Measurements from ENCODE around the gene IL12B. TPM values are rescaled to one million over a fixed set of nuclear protein-coding genes. Genes with fewer than 3 reads are reported as not detected.
"Not testable (repeated sequence)": the region's sequence is repeated elsewhere in the genome, so short reads cannot be mapped to it uniquely, and the experiment has no call there.

The IL12B gene
- total RNA-seq, 2 donors from 2014 or later = not detected

DNA sequence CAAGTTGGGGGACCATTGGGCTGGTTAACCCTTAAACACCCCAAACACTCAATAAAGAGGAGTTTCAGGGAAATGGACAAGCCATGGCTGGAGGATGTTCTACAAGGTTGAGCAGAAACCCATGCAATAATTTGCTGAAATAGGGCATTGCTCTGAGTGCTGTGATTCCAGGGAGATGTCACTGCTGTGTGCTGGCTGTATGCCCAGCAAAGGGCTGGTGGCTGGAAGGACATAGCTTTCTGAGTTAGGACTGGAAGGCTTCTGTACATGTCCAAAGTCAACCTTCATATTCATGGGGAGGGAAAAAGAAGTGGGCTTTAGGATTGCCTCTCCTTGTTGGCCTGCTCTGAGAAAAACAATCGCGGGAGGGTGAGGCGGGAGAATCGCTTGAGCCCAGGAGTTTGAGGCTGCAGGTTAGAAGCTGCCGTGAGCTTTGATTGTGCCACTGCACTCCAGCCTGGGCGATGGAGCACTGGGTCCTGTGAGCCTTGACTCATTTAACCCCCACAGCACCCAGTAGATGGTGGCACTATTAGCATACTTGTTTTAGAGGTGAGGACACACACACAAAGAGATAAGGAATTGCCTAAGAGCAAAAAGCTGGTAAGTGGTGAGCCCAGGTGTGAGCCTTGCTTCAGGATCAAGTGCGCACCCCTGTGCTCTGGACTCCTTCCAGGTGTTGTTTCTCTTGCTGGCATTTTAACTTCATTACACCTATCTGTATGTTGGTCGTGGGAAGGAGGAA lies 20.4 kb downstream of the IL12B start:
- Histone ChIP-seq H3K4me3 (no peak overlapping the region), H3K27ac (no peak overlapping the region), H3K36me3 (no peaks in the 10 kb centered on the region), H3K27me3 (no peaks in the 10 kb centered on the region), H3K4me1 (no peaks in the 10 kb centered on the region), H3K9me3 (no peaks in the 10 kb centered on the region)
- no peak for DNase-seq (ENCODE audit: low spot score)
- TF ChIP-seq, protein P1, sequence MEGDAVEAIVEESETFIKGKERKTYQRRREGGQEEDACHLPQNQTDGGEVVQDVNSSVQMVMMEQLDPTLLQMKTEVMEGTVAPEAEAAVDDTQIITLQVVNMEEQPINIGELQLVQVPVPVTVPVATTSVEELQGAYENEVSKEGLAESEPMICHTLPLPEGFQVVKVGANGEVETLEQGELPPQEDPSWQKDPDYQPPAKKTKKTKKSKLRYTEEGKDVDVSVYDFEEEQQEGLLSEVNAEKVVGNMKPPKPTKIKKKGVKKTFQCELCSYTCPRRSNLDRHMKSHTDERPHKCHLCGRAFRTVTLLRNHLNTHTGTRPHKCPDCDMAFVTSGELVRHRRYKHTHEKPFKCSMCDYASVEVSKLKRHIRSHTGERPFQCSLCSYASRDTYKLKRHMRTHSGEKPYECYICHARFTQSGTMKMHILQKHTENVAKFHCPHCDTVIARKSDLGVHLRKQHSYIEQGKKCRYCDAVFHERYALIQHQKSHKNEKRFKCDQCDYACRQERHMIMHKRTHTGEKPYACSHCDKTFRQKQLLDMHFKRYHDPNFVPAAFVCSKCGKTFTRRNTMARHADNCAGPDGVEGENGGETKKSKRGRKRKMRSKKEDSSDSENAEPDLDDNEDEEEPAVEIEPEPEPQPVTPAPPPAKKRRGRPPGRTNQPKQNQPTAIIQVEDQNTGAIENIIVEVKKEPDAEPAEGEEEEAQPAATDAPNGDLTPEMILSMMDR (IDR thresholded peaks at IDR 0.05) = no peak

DNA sequence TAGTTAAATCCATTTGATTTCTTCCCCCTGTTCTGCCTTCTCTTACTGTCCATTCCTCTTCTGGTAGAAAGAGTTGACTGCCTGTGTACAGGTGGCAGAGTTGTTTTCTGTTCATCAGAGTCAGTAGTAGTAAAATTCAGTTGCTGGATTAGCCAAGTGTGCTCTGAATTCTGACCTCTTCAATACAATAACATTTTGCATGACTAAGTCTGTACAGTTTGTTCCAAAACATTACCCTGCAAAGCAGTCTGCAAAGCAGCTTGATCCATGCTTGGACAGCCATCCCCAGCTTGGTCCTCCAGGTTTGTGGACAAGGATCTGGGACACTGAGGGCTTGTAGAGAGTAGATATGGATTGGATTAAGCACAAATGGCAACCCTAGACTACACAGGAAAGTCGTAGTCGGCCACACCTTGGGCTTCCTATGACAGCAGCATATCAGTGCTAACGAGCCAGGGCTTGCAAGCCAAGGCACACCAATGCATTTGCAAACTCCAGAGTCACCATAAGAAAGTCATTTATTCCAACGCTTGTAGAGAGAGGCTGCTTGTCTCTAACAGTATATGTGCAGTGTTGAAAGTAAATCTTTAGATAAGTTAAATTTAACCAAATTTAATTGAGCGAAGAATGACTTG lies 25.2 kb downstream of the IL12B start:
- Histone ChIP-seq H3K9me3 (peaks cover 0 to 20% of the 10 kb centered on the region in 2 donors), H3K4me3 (no peak overlapping the region), H3K4me1 (no peaks in the 10 kb centered on the region), H3K36me3 (no peaks in the 10 kb centered on the region), H3K27ac (no peak overlapping the region), H3K27me3 (no peaks in the 10 kb centered on the region)
- DNase-seq (ENCODE audit: low spot score) = no peak
- TF ChIP-seq, protein P1 (IDR thresholded peaks at IDR 0.05) = no peak

- H3K4me1 ChIP-seq = no peaks in the 10 kb centered on the region
- H3K9me3 ChIP-seq = peaks cover 0 to 28% of the 10 kb centered on the region in 2 donors
- H3K27ac ChIP-seq = no peak overlapping the region
- no peak for DNase-seq (ENCODE audit: low spot score)
- no peaks in the 10 kb centered on the region for H3K27me3 ChIP-seq
- TF ChIP-seq, protein P1 (IDR thresholded peaks at IDR 0.05) = no peak
- H3K36me3 ChIP-seq = no peaks in the 10 kb centered on the region
- no peak overlapping the region for H3K4me3 ChIP-seq
Observed at GRCh38 chr5:159303286-159303685, 27.0 kb downstream of the IL12B start.

GRCh38 chr5:159301929-159302860 lies 28.1 kb downstream of the IL12B start:
- H3K36me3 ChIP-seq; H3K4me1 ChIP-seq; DNase-seq (ENCODE audit: low spot score); H3K27me3 ChIP-seq; H3K27ac ChIP-seq; H3K4me3 ChIP-seq: not testable (repeated sequence)
- H3K9me3 ChIP-seq = peaks cover 0 to 34% of the 10 kb centered on the region in 2 donors

GRCh38 chr5:159301466-159301865 lies 28.8 kb downstream of the IL12B start:
- no peak overlapping the region for H3K4me3 ChIP-seq
- peaks cover 0 to 34% of the 10 kb centered on the region in 2 donors for H3K9me3 ChIP-seq
- no peak overlapping the region for H3K27ac ChIP-seq
- no peaks in the 10 kb centered on the region for H3K36me3 ChIP-seq
- H3K4me1 ChIP-seq = no peaks in the 10 kb centered on the region
- no peak for DNase-seq (ENCODE audit: low spot score)
- no peaks in the 10 kb centered on the region for H3K27me3 ChIP-seq
- TF ChIP-seq, protein P1 (IDR thresholded peaks at IDR 0.05) = no peak

- DNase-seq (ENCODE audit: low spot score); H3K27me3 ChIP-seq; H3K36me3 ChIP-seq; H3K4me1 ChIP-seq; H3K27ac ChIP-seq; H3K4me3 ChIP-seq: not testable (repeated sequence)
- H3K9me3 ChIP-seq = peaks cover 0 to 24% of the 10 kb centered on the region in 2 donors
Observed at GRCh38 chr5:159297300-159297699, 33.0 kb downstream of the IL12B start.

Data from right atrium auricular region (tissue), 2 donors.